NCI-H524 (cell line): ENCODE data around the gene PDCL3.

Experiments
- DNase-seq, 2 experiments: peaks; one replicate each; lab custom pipeline; 2025; lab: John Stamatoyannopoulos, UW

PDCL3 gene

DNA sequence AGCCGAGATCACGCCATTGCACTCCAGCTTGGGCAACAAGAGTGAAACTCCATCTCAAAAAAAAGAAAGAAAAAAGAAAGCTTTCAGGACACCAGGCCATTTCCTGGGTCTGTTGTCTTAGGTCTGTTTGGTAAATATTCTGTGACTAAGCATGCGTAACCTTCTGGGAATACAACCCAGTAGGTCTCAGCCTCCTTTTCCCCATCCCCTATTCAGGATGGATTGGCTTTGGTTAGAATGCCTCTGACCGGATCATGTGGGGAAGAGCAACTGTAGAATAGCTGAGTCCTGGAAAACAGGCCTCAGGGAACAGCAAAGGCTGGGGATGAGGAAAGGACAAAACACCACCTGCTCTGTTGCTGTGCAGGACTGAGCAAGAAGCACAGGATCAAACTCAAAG, 1.6 kb upstream of the PDCL3 start:
- DNase-seq, result no peak

DNA sequence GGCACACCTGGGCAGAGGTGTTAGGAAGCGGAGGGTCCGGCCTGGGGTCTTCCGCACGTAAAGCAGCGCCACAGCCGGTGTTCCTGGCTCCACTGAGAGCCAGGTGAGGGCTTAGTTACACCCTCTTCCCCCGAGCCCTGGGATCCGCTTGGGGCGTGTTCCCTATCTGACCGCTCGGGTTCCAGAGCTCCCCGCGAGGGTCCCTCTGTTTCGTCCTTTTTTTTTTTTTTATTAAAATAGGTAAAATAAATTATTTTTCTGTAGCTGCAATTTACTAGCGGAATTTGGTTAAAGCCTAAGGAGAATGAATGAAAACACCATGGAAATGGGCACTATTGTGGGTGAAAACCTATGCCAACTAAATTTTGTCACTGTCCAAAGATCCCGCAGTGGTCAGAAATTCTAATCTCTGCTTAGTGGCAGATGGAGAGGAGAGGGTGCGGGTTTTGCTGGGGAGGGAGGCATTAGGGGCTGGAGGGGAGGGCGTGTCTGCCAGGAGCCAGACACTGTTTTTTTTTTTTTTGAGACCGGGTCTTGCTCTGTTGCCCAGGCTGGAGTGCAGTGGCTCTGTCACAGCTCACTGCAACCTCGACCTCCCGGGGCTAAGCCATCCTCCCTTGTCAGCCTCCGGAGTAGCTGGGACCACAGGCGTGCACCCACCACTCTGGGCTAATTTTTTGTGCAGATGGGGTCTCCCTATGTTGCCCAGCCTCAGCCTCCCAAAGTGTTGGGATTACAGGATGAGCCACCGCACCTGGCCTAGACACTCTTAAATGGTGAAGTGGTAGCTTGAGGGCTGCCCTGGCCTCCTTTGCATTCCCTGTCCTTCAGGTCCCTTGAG, 834 bp downstream of the PDCL3 start:
- peak in 1 of 2 experiments; percentile 27 for DNase-seq

DNA sequence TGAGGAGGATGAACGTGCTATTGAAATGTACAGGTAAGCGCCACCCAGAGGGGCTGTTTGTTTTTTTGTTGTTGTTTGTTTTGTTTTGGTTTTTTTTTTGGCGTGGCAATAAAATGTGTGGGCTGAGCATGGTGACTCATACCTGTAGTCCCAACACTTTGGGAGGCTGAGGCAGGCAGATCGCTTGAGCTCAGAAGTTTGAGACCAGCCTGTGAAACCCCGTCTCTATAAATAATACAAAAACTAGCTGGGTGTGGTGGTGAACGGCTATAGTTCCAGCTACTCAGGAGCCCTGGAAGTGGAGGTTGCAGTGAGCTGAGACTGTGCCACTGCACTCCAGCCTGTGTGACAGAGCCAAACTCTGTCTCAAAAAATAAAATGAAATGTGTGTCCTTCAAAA, 6.2 kb downstream of the PDCL3 start:
- DNase-seq, result no peak

DNA sequence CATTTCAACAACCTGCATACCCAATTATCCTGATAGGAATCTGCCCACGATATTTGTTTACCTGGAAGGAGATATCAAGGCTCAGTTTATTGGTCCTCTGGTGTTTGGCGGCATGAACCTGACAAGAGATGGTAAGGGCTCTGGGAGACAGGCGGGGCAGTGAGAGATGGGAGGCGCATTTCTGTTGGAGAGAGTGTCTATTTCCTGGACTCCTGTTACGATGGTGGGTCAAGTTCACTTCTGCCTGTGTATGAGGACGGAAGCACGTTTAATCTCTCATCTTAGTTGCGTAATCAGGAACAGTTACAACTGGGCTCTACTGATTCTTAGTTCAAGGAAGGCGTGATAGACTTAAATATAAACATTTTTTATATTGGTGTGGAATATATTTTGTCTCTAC, 8.9 kb downstream of the PDCL3 start:
- no peak for DNase-seq

DNA sequence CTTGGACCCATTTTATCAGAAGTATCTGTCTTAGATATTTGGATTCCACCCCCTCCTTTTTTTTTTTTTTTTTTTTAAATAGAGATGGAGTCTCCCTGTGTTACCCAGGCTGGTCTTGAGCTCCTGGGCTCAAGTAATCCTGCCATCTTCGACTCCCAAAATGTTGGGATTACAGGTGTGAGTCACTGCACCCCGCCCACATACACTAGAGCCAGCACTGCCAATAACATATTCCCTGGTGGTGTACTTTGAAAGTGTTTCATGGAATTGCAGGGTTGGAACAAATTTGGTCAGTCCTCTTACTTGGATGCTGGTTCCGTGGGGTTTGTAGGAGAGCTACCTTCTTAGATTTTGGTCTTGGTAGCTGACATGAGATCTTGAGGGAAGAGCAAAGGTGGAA, 15.0 kb downstream of the PDCL3 start:
- no peak for DNase-seq

DNA sequence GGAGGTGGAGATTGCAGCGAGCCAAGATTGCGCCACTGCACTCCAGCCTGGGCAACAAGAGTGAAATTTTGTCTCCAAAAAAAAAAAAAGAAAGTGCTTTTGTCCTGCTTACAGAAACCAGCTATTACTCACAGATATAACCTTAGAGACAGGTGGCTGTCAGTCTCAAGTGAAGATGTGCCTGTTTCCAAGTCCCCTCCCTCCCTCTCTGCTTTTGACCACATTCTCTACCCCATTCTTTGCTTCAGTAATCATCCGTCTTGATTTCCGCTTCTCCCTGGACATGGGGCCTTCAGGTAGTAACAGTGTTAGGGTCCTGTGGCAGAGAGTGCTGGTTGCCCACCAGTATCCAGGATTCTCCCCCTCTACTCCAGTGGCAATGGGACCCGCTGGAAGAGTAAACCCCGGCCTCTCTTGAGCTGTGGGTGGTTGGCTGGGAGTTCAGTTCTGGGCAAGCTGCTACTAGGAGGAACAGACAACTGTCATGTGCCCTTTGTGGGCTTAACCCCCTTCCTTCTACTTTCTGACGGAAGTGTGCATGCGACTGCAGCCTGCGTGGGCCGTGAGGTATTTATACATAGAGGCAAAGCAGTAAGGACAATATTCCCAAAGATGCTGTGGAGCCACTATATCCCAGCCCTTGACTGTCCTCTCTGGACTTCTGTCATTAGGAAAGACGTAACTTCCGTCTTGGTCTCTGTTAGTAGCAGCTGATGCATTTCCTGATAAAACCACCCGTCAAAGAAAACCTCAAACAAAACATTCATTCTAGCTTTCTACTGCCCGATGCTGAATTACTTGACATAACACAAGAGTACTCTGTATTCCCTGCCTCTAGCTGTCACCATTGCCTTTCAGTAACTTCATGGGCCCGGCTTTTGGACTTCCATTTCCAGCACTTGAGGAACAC, 17.8 kb downstream of the PDCL3 start:
- no peak for DNase-seq

DNA sequence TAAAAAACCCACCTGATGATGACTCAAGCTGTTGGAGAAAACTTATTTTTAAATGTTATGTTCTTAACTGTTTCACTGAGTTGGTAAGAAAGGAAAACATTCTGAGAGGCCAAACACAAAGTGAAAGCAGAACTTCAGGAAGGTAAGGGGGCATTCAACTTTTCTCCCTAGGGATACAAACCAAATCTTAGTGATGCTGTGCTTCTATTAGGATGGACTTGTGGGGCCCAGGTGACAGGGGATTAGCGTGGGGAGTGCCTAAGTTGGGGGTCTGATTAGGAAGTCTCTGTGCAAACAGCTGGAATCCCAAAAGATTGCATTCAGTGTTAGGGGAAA, 18.5 kb downstream of the PDCL3 start:
- DNase-seq, result no peak

DNA sequence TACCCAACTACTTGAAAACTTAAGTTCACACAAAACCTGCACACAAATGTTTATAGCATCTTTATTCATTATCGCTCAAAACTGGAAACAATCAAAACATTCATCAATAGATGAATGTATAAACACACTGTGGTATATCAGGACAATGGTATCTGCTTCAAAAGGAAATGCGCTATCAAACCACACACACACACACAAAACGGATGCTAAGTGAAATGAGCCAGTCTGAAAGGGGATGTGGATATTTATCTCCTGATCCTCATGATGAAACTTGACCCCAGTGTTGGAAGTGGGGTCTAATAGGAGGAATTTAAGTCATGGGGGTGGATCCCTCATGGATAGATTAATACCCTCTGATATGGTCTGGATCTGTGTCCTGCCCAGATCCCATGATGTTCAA, 22.0 kb downstream of the PDCL3 start:
- DNase-seq, result no peak

DNA sequence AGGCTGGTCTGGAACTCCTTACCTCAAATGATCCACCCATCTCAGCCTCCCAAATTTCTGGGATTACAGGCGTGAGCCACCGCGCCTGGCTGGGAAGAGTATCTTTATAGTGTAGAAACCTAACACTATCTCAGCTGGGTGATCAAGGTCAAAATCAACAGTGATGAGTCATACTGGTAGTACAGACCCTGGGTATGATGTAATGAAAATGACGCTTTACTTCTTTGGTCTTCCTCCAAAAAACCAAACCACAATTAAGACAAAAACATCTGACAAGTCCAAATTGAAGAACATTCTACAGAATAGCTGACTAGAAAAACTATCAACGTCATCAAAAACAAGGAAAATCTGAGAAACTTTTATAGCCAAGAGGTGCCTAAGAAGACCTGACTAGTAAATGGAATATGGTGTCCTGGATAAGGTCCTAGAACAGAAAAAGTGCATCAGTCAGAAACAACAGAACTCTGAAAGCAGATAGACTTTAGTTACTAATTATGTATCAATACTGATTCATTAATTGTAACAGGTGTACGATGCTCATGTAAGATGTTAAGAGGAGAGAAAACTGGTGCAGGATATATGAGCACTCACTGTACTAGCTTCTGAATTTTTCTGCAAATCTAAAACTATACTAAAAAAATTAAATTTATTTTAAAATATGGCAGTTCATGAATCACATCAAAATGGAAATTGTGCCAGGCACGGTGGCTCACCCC, 25.4 kb downstream of the PDCL3 start:
- DNase-seq, result no peak

DNA sequence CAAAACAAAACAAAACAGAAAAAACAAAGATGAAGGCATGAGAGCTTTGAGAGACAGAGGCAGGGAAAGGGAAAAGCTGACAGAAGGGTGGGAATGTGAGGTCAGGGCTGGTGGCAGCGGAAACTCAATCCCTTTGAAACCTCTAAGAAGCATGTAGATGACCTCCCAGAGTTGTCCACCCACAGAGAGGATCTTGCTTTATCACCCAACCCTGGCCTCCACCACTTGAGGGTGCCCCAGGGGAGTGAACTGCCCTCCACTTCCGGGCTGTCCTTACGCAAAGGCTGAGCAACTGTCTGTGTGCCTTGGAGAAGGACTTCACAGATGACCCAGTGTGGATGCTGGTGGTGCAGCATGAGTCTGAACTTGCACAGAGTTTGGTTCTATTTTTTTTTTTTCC, 26.7 kb downstream of the PDCL3 start:
- DNase-seq, result no peak

DNA sequence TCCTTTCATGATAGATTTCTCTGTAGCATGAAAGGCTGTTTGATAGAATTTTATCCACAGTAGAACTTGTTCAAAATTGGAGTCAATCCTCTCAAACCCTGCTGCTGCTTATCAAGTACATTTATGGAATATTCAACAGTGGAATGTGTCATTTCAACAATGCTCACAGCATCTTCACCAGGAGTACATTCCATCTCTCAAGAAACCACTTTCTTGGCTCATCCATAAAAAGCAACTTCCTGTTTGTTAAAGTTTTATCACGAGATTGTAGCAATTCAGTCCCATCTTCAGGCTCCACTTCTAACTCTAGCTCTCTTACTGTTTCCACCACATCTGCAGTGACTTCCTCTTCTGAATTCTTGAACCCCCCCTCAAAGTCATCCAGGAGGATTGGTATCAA, 29.4 kb downstream of the PDCL3 start:
- no peak for DNase-seq

DNA sequence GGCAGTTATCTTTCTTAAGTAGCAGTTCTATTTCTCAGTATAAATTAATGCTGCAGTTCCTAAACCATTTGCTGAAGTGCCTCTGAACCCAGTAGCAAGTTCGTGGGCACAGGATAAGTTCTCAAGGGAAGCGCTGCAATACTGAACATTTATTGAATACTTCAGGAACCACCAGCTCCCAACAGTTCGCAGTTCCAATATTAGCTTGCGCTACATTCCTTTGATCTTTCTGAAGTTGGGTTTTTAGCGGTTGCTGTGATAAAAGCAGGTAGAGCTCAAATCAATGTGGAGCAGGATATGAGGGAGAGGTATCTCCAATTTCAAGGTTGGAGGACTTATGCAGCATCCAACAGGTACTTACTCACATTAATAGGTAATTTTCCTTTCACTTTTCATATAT, 33.7 kb downstream of the PDCL3 start:
- DNase-seq, result no peak

DNA sequence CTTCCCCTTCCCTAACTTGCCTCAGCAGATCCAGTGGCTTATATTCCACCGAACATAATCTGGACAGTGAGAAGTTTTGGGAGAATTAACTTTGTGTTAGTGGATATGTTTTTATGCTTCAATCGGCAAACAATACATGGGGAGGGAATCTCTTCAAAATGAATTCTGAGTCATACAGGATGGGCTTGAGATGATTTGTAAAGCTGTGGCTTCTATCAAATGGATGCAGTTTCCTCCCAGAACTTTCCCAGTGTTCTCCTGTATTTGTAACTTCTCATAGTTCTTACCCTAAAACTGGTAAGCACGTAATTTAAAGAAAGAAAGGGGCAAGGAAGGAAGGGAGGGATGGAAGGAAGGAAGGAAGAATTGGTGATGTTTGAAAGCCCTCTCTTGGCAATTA, 36.8 kb downstream of the PDCL3 start:
- no peak for DNase-seq

DNA sequence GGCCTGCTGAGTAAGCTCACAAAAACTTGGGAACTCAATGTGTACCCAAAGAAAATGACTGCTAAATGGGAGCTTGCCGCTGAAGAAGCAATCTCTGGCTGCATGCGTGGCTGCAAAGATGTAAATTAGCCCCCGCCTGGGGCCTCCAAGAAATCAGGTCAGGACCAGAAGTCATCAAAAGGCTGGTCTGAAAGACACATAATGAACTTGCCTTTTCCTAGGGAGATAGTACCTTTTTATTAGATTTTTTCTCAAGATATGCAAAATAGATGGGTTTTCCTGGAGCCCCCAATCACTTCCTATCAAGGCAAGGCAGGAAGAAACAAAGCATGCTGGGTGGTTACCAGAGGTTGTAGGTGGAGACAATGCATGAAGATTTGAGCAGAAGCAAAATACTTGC, 38.9 kb downstream of the PDCL3 start:
- no peak for DNase-seq

DNA sequence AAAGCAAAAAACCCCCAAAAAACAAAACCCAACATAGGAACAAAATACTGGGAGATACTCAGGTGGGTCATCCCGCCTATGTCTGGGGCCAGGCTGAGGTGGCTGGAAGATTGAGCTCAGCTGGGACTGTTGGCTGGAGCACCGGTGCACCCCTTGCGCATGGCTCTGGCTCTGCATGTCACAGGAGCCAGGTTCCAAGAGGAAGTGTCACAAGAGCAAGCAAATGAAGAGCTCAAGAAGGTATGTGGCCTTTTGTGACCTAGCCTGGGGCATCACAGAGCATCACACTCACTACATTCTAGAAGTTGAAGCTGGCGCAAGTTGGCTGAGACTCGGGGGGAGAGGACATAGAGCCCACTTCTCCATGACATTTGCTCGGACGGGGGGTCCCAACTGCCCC, 40.6 kb downstream of the PDCL3 start:
- DNase-seq, result no peak

DNA sequence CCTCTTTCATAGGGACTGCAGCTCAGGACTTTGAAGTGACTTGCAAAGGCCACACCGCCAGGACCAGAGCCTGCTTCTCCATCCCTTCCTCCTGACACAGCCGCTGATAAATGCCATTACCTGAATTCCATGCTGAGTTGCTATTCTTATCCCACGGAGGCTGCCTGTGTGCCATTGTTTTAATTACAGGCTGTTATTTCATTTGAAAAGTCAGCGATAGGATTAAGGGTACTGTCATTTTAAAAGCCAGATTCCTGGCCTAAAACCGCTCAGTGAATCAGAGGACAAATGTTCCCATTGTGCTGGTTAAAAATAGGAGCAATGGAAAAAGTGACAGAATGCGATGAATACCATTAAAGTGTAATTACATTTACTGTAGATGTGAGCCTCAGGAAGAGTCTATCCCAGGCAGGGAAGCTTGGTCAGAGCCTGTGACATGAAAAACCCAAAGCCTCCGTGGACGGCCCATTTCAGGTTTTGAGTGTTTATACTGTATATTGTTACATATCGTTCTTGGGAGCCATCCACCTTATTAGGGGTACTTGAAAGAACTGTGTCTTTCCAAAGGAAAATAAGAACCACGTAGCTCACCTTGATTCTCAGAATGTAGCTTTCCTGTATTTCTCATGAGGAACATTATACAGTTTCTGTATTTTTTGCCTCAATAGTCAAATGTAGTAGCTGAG, 41.3 kb downstream of the PDCL3 start:
- no peak for DNase-seq

DNA sequence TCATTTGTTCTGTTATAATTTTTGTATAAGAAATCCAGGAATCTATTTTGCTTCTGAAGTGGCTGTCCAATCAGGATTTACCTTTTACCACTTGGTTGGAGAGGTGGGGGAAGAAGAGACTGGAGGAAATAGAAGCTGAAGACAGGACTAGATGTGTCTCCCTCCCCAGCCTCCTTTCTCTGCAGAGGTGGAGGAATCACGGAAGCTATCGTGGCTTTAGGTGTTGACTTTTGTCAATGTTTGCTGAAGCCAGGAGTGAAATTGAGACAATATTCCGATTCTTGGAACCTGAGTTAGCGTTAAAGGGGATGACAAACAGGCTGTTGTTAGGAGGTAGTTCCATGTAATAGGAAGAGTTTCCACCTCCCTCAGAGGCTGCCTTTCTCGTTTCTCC, 43.5 kb downstream of the PDCL3 start:
- DNase-seq, result no peak

DNA sequence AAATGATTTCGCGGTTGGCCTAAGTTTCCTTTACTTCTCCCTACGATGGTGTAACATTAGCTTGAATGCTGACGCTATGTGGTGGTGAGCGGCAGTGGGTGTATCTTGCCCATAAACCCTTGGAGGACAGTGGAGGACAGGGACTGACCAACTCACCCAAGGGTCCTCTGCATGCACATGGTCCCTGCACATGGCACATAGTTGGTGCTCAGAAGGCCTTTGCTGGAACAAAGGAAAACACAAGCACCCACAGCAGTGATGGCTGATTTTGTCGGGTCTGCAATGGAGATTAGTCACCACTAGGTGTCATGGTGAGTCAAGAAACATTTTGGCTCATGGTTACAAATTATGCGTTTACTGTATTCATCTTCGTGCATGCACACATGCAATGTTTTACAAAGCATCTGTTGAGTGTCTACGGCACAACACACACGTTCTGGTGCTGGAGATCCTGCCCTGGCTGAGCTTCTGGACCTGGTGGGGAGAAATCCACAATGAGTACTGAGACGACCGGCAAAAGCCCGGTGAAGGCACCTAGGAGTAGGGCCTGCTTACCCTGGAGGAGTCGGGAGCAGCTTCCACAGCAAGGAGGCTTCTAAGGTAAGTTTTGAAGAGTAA, 44.0 kb downstream of the PDCL3 start:
- peak; percentile 4 to 36 for DNase-seq

DNA sequence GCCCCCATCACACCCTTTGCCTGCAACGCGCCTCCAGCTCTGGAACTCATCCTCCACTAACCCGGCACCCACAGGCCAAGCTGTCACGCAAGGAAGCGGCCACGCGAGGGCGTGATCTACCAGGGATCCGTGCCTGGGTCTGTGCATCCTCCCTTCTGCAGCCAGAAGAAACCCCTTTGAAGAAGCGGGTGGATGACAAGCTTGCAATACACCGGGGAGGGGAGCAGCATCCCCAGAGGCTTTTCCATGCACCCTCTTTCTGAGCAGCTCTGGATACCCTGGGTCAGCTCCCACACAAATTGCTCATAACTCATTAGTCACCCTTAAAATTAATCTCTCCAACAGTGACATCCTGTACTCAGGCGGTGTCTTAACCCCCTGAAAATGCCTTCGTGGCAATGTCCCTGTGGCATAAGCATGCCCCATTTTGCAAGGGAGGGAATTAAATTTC, 47.6 kb downstream of the PDCL3 start:
- DNase-seq, result peak; percentile 47 to 72

DNA sequence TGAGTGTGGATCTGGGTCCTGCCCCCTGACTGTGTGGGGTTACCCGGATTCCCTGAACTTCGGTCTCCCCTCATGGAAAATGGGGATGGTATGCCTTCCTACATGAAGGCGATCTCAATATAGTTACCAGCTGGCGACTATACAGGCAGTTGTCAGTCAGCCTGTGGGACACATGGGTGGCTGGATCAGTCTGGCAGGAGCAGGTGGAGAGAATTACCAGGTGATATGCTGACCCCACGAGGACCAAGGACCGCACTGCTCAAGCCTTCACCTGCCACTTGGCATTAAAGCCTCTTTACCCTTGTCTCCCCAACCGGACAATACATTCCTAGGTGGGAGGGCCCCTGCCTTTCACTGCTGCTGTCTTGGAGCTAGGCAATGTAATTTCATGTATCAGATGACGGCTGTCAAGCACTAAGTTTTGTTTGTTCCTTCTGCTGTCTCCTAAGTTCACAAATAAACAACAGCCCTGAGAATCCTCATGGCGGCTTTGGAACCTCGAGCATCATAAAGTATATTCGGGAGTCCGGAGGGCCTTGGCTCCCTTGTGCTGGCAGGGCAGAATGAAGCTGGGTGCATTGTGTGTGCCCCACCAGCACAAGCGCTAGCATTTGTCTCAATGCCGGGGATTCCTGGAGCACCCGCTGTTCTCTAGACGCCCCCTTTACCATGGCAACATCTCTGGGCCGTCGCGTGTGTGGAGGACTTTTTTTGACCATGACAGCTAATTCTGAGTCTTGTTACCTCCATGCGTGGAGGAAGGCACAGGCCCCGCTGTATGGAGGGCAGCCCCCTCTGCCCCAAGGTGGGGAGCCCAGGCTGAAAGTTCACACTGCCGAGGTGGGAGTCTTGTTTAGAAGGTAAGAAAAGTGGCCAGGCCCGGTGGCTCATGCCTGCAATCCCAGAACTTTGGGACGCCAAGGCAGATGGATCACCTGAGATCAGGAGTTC, 48.6 kb downstream of the PDCL3 start:
- DNase-seq, result no peak
